ENCODE results near the gene CDH4.

CDH4 gene

DNA sequence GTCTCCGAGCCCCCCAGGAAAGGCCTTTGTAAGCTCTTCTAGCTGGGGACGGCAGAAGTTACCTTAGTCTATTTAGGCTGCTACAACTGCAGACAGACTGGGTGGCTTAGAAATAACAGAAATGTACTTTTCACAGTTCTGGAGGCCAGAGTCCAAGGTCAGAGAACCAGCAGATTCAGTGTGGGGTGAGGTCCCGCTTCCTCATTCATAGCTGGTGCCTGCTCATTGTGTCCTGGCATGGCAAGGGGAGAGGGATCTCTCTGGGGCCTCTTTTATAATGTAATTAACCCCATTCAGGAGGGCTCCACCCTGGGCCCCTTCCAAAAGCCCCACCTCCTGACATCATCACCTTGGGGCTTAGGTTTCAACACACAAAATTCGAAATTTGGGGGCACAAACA lies 315.1 kb downstream of the CDH4 start:
- no peak for DNase-seq

DNA sequence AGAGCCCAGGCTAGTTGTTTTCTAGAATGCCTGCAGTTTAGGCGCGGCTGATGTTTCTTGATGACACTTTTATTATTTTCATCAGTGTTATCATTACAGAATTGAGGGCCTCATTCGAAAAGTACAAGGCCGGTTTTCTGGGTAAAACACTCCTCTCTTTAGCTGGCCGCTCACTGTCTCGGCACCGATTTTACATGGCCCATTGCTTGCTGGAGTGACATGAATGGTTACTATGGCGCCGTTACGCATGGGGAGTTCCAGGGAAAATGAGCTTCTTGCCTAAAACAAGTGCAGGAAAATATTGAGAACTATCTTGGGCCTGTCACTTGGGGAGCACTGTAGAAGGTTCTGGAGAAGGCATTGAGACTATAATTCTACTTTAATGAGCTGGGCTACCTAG lies 317.8 kb downstream of the CDH4 start:
- no peak for DNase-seq

DNA sequence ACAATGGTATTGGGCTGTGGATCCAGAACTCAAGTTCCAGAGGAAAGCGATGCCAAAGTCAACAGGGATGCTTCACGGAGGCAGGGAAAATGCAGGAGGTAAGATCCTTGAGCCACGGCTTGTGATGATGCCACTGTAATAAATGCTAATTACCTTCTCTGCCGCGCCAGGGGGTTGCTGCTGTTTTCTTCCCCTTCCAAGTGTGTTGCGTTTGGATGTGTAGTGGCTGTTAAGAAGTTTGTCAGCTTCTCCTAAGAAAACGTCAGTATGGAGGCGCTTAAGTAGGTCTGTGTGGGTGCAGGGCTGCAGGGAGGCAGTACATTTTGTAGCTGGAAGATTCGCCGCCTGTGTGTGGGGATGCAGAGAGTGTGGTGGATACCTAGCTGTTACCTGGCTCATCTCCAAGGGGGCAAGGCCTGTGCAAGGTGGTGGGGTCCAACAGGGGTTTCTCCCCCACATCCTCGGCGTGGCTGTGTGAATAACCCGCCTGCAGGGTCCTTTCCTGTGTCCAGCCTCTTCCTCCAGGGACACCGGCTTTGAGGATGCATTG lies 318.7 kb downstream of the CDH4 start:
- DNase-seq = no peak

DNA sequence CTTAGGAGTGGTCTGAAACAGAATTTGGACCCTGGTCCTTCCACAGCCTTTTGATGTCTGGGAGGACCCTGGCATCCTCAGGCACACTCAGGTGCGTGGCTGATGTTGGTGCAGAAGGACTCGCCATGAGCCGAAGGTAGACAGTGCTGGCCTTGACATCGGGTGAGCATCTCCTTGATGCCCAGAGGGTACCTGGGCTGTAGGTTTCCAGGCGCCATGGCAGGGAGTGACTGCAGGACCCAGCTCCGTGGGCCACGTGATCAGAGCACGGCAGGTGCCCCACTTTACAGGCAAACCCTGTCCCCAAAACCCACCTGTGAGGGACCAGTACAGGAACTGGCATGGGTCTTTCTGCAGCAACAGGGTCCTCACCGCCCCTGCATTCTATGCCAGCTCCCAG lies 319.2 kb downstream of the CDH4 start:
- DNase-seq = no peak

GRCh38 chr20:61571916-61572711 lies 320.1 kb downstream of the CDH4 start:
- DNase-seq = no peak

DNA sequence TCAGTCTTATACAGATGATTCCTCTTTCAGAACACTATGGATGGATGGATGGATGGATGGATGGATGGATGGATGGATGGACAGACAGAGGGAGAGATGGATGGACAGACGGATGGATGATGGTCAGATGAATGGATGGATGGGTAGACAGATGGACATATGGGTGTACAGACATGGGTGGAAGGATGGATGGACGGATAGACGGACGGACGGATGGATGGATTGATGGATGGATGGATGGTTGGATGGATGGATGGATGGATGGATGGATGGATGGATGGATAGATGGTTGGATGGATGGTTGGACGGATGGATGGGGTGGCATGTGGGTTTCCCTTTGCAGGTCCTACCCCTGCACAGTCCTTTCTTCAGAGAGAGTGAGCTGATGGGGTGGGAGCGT lies 320.7 kb downstream of the CDH4 start:
- DNase-seq = no peak

DNA sequence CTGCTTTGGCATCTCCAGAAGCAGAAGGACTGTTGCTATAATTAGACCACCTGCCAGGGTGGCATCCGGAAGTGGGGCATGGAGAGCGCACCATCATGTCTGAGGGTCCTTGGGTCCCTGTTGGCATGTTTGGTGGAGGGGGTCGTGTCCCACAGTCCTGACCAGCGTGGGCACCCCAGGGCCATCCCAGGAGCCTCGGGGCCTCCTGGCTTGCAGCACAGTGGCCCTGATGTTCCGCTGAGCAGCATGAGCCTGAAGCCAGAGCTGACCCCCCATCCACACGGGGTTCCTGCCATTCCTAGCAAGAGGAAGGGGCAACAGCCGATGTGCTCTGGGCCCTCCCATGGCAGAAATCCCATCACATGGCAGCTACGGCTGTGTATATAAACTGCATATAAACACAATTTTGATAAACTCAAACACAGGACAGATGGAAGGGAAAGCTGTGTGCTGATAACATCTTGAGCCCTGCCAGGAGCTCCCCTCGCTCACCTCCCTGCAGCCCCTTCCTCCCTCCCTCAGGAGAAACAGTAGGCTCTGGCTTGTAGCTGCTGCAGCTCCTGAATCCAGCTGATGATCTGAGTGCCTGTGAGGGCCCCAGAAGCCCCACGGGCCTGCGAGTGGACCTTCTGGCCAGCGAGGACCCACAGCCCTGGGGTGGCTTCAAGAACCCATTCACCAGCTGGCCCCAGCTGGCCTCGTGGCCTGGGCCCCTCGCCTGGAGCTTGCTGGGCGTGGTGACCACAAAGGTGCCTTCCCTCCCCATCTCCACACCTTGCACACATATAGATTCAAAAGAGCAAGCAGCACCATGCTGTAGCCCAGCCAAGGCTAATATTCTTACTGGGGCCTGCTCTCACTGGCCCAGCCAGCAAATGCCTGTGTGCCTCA lies 321.6 kb downstream of the CDH4 start:
- no peak for DNase-seq

GRCh38 chr20:61575151-61575937 lies 323.3 kb downstream of the CDH4 start:
- DNase-seq = no peak

- DNase-seq = no peak
Measured at GRCh38 chr20:61576372-61576771, 324.3 kb downstream of the CDH4 start.

DNA sequence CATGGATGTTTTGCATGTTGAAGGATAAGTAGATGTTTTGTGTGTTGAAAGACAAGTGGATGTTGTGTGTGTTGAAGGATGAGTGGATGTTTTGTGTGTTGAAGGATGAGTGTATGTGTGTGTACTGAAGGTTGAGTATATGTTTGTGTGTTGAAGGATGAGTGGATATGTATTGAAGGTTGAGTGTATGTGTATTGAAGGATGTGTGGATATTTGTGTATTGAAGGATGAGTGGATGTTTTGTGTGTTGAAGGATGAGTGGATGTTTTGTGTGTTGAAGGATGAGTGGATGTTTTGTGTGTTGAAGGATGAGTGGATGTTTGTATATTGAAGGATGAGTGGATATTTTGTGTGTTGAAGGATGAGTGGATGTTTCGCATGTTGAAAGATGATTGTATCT lies 325.0 kb downstream of the CDH4 start:
- no peak for DNase-seq

GRCh38 chr20:61579908-61580307 lies 327.8 kb downstream of the CDH4 start:
- no peak for DNase-seq

- no peak for DNase-seq
Measured at GRCh38 chr20:61580958-61581824, 329.1 kb downstream of the CDH4 start.

- no peak for DNase-seq
Measured at GRCh38 chr20:61581825-61582188, 329.7 kb downstream of the CDH4 start.

GRCh38 chr20:61582196-61582923 lies 330.3 kb downstream of the CDH4 start:
- no peak for DNase-seq

DNA sequence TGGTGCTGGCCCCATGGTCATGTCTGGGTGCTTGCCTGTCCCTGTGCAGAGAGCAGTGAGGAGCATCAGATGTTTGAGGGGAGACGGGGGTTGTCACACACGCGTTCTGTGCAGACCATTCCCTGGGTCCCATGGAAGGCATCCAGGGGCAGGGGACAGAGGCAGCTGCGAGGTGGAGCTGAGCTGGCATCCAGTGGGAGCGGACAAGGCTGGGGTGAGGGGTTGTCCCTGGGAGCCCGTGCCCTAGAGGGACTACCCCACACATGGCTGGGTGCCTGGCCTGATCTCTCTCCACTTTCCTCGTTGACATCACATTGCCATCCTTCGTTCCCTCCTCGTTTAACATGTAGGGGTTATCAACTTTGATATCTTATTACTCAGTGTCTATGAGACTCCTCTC lies 331.3 kb downstream of the CDH4 start:
- DNase-seq = no peak

- no peak for DNase-seq
Measured at GRCh38 chr20:61584851-61585250, 332.8 kb downstream of the CDH4 start.

- no peak for DNase-seq
Measured at GRCh38 chr20:61585764-61586163, 333.7 kb downstream of the CDH4 start.

DNA sequence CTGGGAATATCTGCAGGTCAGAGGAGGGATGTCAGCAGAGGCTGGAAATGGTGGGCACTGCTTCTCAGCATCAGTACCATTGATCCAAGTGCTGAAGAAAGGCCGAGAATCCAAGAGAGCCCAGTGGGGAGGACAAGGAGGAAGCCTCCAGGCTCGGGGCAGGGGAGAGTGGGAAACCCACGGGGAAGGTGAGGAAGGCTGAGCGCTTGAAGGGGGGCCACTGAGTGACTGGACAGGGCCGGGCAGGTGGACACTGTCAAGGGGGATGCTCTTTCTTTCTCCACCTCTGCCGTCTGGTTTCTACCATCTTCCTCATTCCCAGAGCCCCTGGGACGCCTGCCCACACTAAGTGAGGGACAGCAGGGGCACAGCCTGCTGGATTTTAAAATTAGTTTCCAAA lies 335.0 kb downstream of the CDH4 start:
- no peak for DNase-seq

DNA sequence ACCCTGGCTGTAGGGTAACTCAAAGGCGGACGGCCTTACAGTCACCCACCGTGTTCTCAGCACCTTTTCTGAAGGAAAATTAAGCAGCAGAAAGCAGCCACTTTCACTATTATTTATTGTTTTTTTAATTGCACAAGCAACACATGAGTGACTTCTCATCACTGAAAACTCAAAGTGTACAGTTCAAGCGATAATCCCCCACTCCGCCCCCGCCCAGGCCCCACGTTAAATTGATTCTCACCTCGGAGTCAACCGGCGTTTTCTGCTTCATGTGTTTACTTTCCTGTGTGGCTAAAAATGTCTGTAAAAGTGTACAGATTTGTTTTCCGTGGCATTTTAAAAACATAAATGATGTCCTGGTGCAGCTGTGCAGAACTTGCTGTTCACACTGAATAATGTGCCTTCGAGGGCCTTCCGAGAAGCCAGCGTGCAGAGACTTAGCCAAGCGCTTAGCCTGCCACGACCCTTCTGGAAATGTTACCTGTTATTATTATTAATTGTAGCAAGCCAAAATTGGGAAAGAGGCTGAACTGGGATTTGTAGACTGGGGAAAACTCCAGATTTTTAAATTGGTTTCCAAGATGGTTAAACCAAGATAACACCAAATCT lies 335.7 kb downstream of the CDH4 start:
- DNase-seq = no peak

GRCh38 chr20:61588411-61589385 lies 336.6 kb downstream of the CDH4 start:
- no peak for DNase-seq

Data from NCI-H1105 (cell line).